ENCODE measurements around the gene GLB1L2. TPM values are rescaled to one million over a fixed set of nuclear protein-coding genes. Genes with fewer than 3 reads are reported as not detected.

GLB1L2 gene
- total RNA-seq, 1 donor from 2014 or later, result 1.0 TPM

GRCh38 chr11:134417871-134418840 lies 86.4 kb downstream of the GLB1L2 start:
- no peak overlapping the region for H3K27ac ChIP-seq (ENCODE audit: low read depth, low read length)
- no peaks in the 10 kb centered on the region for H3K4me1 ChIP-seq (ENCODE audit: control insufficient read depth in 3 of 3, insufficient read depth in 3 of 3, low read length in 3 of 3)
- no peak overlapping the region for H3K9ac ChIP-seq (ENCODE audit: low read depth in 1 of 3, low read length in 3 of 3)
- peaks cover 44 to 59% (median 49%) of the 10 kb centered on the region in 3 donors for H3K27me3 ChIP-seq (ENCODE audit: control insufficient read depth in 3 of 3, insufficient read depth in 3 of 3, low read length in 3 of 3)
- no peaks in the 10 kb centered on the region for H3K36me3 ChIP-seq (ENCODE audit: control insufficient read depth in 3 of 3, insufficient read depth in 3 of 3, low read length in 3 of 3)
- H3K4me3 ChIP-seq (ENCODE audit: low read length in 3 of 3), result no peak overlapping the region
- no peaks in the 10 kb centered on the region for H3K9me3 ChIP-seq (ENCODE audit: control insufficient read depth in 3 of 3, low read length in 3 of 3)

- no peak overlapping the region for H3K27ac ChIP-seq (ENCODE audit: low read depth, low read length)
- H3K4me3 ChIP-seq (ENCODE audit: low read length in 3 of 3), result no peak overlapping the region
- peaks cover 25 to 46% (median 29%) of the 10 kb centered on the region in 3 donors for H3K27me3 ChIP-seq (ENCODE audit: control insufficient read depth in 3 of 3, insufficient read depth in 3 of 3, low read length in 3 of 3)
- no peaks in the 10 kb centered on the region for H3K4me1 ChIP-seq (ENCODE audit: control insufficient read depth in 3 of 3, insufficient read depth in 3 of 3, low read length in 3 of 3)
- H3K9ac ChIP-seq (ENCODE audit: low read depth in 1 of 3, low read length in 3 of 3), result no peak overlapping the region
- H3K9me3 ChIP-seq (ENCODE audit: control insufficient read depth in 3 of 3, low read length in 3 of 3), result no peaks in the 10 kb centered on the region
- no peaks in the 10 kb centered on the region for H3K36me3 ChIP-seq (ENCODE audit: control insufficient read depth in 3 of 3, insufficient read depth in 3 of 3, low read length in 3 of 3)
Observed at GRCh38 chr11:134423106-134423505, 91.3 kb downstream of the GLB1L2 start.

- no peaks in the 10 kb centered on the region for H3K4me1 ChIP-seq (ENCODE audit: control insufficient read depth in 3 of 3, insufficient read depth in 3 of 3, low read length in 3 of 3)
- no peak overlapping the region for H3K4me3 ChIP-seq (ENCODE audit: low read length in 3 of 3)
- H3K36me3 ChIP-seq (ENCODE audit: control insufficient read depth in 3 of 3, insufficient read depth in 3 of 3, low read length in 3 of 3), result no peaks in the 10 kb centered on the region
- no peaks in the 10 kb centered on the region for H3K9me3 ChIP-seq (ENCODE audit: control insufficient read depth in 3 of 3, low read length in 3 of 3)
- no peak overlapping the region for H3K27ac ChIP-seq (ENCODE audit: low read depth, low read length)
- H3K27me3 ChIP-seq (ENCODE audit: control insufficient read depth in 3 of 3, insufficient read depth in 3 of 3, low read length in 3 of 3), result peaks cover 35 to 46% (median 36%) of the 10 kb centered on the region in 3 donors
- no peak overlapping the region for H3K9ac ChIP-seq (ENCODE audit: low read depth in 1 of 3, low read length in 3 of 3)
Observed at GRCh38 chr11:134425413-134425812, 93.6 kb downstream of the GLB1L2 start.

Other genes with a start within 250 kb of the GLB1L2 start
- gene NCAPD3, start 108.0 kb upstream of the GLB1L2 start, total RNA-seq, result 11.0 TPM
- gene VPS26B, start 107.3 kb upstream of the GLB1L2 start, total RNA-seq, result 19.8 TPM
- gene THYN1, start 78.6 kb upstream of the GLB1L2 start, total RNA-seq, result 31.3 TPM
- gene ACAD8, start 78.4 kb upstream of the GLB1L2 start, total RNA-seq, result 13.0 TPM
- gene GLB1L3, start 55.6 kb upstream of the GLB1L2 start, total RNA-seq, result not detected
- gene B3GAT1, start 80.3 kb downstream of the GLB1L2 start, total RNA-seq, result under 0.01 TPM

All from skeletal muscle tissue (tissue), 4 donors.